HG03196 (cell line): ENCODE results near the gene GDE1.

ENCODE experiments used
- ATAC-seq: cut with Tn5 transposase; IDR thresholded peaks from one replicate; pipeline ENCODE4 v1.9.1; 2021; ENCODE audit not compliant: unreplicated experiment

GDE1 gene

DNA sequence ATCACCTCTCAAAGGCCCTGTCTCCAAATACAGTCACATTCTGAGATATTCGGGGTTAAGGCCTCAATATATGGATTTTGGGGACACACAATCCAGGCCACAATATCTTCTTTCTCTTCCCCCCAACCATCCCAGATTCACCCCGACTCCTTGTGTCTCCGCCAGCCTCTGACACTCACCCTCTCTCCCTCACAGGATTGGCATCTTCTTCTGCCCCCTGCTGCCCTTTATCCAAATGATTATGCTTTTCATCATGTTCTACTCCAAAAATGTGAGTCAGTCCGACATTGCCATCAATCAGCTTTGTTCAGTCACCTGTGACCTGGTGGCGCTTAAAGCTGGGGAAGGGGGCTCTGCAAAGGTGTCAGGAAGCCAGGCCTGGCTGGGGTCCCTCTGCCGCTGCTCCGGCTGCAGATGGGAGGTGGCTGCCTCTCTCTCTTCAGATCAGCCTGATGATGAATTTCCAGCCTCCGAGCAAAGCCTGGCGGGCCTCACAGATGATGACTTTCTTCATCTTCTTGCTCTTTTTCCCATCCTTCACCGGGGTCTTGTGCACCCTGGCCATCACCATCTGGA lies 35.1 kb downstream of the GDE1 start:
- ATAC-seq, result no peak

DNA sequence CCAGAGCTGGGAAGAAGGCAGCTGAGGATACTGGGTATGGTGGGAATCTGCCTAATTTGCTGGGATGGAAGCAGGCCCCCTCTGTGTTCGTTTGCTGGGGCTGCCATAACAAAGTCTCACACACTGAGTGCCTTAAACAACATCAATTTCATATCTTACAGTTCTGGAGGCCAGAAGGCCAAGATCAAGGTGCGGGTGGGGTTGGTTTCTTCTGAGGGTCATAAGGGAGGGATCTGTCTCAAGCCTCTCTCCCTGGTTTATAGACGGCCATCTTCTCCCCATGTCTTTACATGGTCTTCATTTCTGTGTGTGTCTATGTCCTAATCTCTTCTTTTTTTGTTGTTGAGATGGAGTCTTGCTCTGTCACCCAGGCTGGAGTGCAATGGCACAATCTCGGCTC lies 35.8 kb downstream of the GDE1 start:
- no peak for ATAC-seq

GRCh38 chr16:19485611-19486010 lies 36.3 kb downstream of the GDE1 start:
- ATAC-seq, result no peak

GRCh38 chr16:19484096-19484495 lies 37.8 kb downstream of the GDE1 start:
- ATAC-seq, result no peak

DNA sequence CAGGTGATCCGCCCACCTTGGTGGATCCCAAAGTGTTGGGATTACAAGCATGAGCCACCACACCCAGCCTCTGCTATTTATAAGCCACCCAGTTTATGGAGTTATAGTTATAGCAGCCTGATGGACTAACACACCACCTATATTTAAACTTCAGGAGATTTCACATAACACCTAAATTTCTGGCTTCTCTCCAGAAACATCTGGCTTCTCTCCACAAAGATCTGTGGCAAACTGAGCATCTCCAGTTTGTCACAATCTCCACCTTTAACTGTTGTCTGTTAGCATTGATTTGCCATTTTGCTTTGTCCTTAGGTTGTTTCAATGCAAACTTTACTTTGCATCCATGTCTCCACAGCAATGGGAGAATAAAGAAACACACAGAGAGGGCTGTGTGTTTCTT lies 39.6 kb downstream of the GDE1 start:
- no peak for ATAC-seq

- no peak for ATAC-seq
These were observed 40.1 kb downstream of the GDE1 start for GRCh38 chr16:19481769-19482168.

- no peak for ATAC-seq
These were observed 40.6 kb downstream of the GDE1 start for GRCh38 chr16:19481296-19481695.

GRCh38 chr16:19479302-19479721 lies 42.6 kb downstream of the GDE1 start:
- no peak for ATAC-seq

- ATAC-seq, result no peak
These were observed 43.4 kb downstream of the GDE1 start for GRCh38 chr16:19478505-19478904.

- no peak for ATAC-seq
These were observed 47.3 kb downstream of the GDE1 start for GRCh38 chr16:19474617-19475016.

DNA sequence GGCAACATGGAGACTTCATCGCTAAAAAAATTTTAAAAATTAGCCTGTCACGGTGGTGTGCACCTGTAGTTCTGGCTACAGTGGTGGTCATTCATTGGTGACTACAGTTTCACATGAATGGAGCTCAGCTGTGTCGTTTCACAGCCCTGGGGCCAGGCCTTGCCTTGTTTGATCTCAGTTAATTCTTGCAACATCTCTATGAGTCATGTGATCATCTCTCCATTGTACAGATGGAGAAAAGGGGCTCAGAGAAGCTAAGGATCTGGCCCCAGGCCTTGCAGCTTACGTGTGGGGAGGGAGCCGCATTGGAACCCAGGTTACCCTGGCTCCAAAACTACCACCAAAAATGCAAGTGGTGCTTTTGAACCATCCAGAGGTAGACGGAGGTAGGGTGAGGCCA lies 49.4 kb downstream of the GDE1 start:
- no peak for ATAC-seq

- no peak for ATAC-seq
These were observed 53.6 kb downstream of the GDE1 start for GRCh38 chr16:19468300-19468699.

DNA sequence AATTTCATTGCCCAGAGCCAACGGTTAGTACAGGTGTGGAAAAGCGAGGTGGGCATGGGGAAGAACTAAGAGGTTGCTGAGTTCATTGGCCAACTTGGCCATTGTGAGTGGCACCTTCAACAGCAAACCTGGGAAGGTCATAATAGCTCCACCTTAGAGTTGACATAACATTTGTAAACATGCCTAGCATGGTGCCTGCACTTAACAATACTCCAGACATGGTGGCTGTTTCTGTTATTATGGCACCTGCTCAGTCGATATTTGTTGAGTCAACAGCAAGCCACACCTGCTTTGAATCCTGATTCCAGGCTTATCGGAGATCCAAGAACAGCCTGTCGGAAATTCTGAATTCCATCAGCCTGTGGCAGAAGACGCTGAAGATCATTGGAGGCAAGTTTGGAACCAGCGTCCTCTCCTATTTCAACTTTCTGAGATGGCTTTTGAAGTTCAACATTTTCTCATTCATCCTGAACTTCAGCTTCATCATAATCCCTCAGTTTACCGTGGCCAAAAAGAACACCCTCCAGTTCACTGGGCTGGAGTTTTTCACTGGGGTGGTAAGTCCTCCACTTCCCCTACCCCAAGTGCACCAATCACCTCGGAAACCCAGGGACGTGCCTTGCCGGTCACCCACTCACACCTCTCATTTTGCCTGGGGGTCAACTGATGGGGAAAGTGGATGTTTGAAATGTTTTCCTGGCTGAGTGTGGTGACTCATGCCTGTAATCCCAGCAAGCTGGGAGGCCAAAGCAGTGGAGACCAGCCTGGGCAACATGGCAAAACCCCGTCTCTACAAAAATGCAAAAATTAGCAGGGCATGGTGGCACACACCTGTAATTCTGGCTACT lies 58.2 kb downstream of the GDE1 start:
- ATAC-seq, result no peak

DNA sequence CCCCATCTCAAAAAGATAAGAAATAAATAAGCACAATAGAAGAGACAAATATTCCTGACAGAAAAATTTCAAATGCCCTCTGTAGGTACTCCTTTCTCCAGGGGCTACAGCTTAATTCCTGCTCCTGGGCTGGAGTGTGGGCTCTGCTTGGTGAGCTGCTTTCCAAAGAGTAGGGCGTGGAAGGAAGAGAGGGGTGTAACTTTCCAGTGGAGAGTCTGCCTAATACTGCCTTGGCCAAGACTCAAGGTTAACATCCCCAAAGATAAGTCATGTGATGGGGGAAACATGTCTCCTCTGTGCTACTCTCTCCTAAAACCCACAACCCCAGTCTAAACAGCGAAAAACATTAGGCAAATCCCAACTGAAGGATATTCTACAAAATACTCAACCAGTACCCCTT lies 61.5 kb downstream of the GDE1 start:
- no peak for ATAC-seq

GRCh38 chr16:19458722-19459379 lies 63.0 kb downstream of the GDE1 start:
- no peak for ATAC-seq
